HG02623 (cell line): ENCODE measurements around the gene RPP25L.

ENCODE experiments used
- ATAC-seq: cut with Tn5 transposase; IDR thresholded peaks from one replicate; pipeline ENCODE4 v1.9.1; 2021; ENCODE audit warnings: moderate library complexity; ENCODE audit not compliant: unreplicated experiment

Gene RPP25L

DNA sequence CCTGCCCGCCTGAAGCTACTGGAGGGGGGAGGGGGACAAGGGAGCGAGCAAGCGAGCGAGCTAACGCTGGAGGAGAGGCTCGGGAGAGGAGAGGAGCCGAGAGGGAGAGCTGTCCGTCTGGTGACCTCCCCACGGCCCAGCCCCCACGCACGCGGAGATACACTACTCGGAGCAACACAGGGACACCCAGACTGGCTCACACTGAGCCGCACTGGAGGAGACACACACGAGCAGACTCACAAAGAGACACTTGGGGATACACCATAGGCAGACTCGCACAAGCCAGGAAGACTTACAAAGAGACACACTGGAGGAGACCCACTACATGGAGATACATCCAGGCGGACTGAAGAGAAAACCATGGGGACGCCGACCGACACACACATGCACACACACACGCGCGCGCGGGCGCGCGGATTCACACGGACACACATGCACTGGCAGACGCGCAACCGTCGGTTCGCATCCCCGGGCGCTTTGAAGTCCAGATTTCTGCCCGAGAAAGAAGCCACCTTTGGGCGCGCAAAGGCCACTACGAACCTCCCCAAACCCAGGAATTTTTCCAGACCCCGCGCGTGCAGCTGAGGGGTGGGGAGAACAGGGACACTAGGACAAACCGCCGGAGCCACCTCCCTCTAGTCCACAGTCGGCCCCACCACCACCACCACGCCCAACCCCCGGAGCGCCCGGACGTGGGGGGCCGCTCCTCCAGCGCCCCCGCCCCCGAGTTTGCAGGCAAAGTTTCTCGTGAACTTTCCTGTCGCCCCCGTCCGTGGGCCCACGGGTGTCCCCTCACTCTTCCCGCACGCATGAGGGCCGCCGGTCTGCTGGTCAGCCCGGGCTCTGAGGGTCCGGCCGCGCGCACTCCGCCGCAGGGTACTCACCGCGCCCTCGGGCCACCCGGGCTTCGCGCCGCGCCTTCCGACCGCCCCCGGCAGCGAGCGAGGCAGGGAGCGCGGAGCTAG, 22.9 kb downstream of the RPP25L start:
- no peak for ATAC-seq

DNA sequence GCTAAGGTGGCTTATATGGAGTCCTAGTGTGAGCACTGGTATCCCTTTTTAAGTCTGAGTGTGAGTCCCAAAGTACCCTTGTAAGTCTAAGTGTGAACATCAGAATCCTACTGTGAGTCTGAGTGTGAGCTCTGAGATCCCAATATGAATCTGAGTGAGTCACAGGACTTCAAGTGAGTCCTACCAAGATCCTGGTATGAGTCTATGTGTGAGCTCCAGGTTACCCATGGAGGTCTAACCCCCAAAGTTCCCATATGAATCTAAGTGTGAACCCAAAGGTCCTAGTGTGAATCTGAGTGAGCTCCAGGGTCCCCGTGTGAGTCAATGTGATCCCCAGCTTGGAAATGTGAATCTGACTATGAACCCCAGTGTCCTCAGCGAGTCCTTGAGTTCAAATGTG, 24.6 kb downstream of the RPP25L start:
- no peak for ATAC-seq

DNA sequence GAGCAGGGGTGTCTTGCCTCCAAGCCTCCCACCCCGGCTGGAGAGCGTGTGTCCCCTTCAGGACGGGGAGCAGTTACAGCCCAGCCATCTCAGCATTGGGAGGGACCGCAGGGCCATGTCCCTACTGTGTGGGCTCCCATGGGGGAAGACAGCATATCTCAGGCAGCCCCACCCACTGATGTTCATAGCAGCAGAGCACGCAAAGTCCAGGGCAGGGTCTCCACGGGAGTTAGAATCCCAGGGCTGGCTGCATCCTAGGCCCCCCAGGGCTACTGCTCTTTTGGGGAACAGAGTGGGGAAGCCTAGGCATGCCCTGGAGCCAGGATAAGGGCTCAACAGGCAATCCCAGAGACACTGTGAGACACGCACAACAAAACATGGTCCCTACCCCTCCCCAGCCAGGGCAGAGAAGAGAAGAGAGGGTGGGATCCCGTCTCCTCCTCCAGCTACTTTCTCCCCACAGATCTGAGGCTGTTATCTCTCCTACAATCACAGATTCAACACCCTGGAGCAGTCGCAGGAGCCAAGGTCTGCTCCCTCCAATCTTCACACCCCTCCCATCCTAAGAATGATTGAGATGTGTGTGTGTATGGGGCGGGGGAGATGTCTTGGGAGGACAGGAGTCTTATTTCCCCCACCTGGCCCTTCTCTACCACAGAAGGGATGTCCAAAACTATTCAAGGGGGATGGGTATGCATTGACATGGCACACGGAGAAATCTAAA, 25.8 kb downstream of the RPP25L start:
- ATAC-seq = no peak

DNA sequence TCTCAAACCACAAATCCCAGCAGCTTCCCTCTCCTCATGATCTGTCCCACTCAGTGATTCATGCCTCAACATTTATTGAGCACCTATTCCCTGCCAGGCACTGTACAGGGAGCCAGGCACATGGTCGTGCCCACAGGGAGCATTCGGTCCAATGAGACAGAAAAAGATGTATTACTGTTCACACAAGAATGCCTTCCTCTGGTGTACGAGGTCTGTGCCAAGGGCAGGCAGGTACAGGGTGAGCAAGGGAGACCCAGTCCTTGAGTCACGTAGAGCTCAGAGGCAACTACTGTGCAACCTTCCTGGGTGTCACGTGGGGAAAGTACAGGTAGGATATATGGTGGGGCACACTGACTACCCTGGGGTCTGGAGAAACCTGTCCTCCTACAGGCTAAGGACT, 26.9 kb downstream of the RPP25L start:
- ATAC-seq = no peak

DNA sequence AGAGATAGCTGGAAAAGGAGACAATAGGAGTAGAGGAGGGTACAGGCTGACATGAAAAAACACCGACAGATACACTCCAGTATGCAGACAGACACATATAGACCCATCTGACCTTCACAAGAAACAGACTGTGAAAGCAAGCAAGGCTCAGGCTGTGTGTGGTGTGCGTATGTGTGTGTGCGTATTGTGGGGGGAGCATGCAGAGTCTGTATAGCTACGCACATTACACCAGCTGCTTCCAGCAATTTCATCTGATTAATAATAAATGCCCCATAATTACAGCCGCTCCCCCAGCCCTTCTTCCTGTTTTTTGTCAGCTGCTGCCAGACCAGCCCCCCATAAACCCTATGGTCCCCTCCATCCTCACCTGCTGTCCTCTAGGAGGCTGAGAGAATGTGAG, 29.1 kb downstream of the RPP25L start:
- ATAC-seq = no peak

DNA sequence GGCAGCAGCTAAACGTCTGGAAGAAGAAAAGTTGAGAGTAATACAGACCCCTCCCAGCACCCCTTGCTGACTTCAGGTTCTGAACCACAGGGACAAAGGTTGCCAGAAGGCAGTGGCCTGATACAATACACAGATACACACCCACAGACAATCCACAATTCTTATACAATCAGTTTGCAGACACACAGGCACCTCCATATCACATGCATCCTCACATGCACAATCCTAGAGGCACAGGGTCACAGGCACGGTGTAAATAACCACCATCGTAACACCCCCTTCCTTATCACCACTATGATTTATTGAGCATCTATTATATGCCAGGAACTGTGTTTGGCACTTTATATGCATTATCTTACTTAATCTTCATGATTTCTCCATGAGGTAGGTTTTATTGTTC, 30.6 kb downstream of the RPP25L start:
- ATAC-seq = no peak

DNA sequence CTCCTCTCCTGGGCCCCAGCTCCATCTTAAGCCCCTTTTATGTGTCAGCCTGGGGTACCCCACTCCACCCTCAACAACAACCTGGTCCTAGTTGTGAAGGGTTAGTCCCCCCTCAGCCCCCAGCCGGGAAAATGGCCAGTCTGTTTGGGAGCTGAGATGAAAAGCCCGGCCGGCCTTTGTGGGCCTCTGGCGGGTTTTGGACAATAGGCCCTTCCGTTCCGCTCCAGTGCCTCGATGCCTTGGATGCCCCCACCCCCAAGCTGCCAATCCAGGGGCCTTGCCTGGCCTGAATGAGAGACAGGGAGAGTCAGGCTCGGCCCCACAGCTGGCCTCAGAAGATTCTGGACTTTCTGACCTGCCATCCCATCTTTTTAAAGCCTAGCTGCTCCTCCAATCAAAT, 31.5 kb downstream of the RPP25L start:
- ATAC-seq = no peak

DNA sequence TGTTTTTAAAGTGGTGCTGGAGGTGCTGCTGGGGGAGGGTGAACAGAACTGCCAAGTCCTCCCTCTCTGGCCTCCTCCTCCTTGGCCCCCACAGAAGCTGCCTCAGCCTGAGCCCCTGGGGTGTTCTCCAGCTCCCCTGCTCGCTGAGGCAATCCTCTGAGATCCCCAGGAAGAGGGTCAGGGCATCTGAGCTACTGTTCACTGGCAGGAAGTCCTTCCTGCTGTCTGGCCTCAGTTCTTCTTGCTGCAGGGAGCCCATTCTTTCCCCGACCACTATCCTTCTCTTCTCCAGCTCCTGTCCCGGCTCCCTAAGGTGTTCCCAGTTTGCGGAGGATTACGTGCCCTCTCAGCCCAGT, 32.1 kb downstream of the RPP25L start:
- ATAC-seq = no peak

DNA sequence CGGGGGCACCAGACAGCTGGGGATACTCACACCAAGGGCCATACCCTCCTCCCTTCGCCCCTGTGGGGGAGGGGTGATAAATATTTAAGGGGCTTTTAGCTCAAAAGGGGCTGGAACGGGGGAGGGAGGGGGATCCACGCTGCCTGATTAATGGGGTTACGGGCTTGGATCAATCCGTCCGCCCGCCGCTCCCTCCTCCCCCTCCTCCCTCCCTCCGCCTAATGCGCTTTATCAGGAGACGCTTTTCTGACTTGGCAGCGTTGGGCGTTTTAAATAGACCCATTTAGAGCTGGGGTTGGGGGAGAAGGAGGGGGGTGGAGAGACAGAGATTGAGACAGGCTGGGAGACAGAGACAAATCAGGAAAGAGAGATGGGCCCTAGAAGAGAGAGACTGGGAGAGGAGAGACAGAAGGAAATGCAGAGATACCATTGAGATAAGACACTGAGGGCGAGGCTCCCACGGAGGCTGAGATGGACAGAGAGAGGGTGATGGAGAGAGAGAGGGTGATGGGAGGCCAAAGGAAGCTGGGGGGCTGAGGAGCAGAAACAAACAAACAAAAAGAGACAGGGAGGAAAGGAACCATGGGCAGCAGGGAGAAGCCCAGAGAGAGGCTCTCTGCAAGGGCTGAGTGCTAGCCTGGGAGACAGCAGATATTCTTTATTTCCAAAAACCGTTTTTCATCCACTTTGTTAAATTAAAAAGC, 32.6 kb downstream of the RPP25L start:
- no peak for ATAC-seq

DNA sequence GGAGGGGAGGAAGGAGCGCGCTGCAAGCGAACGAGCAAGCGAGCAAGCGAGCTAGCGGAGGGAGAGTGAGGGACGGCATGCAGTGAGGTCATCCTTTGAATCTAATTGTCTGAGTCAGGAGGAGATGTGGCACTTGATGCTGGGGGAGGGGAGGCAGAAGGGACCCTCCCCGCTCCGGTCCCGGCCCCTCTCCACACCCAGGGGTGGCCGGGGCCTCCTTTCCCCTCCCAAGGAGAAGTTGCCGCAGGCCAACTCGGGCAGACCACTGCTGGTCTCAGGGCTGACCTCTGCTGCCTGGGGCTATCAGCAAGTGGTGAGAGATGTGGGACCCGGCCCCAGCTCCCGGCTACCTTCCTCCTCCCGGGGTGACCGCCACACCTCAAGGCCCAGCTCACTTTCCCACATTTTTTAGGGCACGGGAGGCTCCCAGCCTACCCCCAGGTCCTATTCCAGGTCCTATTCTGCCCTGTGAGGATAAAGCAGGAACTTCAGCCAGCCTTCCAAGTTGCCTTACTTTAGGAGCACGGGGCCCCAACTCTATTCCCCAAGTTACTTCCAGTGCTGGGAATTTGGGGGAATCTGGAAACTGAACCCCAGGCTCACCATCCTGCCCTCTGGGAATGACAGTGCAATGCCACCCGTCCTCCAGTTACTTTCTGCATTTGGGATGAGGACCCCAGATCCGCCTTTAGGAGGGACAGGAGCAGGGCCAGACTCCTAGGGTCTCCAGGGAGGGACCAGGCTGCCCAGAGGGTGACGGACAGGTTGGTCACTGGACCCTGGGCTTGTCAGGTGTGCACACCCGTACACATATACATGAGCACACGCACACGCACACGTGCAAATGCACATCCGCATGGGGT, 33.4 kb downstream of the RPP25L start:
- no peak for ATAC-seq

DNA sequence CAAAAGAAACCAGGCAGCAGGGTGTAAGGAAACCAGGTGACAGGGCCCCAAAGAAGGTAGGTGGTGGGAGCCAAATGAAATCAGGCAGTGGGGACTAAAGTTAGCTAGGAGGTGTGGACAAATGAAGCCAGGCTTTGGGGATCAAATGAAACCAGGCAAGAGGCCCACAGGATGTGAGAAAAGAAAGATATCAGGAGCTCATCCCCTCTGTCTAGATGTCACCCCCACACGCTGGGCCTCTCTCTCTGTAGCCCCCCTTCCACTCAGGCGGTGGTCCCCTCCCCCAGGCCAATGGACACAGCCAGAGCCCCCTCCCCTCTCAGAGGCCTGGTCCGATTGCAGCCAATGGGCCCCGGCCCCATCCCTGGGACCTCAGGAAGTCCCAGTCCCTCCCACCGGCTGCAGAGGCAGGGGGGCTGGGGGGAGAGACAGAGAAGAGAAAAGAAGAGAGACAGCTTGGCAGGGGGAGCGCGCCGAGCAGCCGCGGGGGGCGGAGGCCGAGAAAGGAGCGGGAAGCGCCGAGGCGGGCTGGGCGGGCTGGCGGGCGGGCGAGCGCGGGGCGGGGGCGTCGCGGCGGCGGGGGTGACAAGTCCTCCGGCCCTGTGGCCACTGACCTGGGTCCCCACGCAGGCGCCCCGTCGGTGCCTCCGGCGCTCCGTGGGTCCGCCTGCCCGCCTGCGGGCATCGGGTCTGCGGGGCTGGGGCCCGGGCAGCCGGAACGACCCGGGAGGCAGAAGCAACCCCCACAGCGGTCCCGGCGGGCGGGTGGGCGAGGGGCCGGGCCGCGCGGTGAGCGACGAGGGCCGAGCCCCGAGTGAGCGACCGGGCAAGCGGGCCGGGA, 34.3 kb downstream of the RPP25L start:
- no peak for ATAC-seq

DNA sequence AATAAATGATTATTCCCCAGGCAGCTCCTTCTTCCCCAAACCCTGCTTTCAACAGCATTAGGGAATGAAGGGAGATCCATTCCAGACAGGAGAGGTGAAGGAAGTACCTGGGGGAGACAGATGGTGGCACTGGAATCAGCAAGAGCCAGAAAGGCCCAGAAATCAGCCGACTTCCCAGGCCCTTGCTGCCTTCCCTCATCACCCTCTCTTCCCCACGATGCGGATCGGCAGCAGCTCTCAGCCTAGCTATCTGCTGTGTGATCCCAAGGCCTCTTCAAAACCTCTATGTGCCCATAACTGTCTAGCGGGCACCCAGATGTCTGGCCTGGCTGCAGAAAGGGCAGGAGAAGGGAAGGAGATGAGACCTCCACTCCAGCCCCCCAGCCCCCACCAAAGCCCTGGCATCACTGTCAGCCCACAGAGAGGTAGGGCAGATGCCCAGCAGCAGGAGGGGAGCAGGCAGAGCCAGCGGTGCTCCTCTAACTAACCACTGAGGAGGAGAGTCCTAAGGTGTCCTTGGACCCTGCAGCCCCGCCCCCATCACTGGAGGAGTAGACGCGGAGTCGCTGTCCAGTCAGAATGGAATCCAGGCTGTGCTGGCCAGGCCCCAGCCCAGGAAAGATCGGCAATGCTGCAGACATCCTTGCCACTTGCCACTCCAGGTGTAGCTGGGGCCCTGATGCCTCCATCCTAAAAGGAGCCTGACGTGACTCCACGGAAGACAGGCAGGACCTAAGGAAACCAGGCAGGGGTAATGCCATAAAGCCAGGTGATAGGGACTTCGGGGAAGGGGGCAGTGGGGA, 35.1 kb downstream of the RPP25L start:
- ATAC-seq = no peak

DNA sequence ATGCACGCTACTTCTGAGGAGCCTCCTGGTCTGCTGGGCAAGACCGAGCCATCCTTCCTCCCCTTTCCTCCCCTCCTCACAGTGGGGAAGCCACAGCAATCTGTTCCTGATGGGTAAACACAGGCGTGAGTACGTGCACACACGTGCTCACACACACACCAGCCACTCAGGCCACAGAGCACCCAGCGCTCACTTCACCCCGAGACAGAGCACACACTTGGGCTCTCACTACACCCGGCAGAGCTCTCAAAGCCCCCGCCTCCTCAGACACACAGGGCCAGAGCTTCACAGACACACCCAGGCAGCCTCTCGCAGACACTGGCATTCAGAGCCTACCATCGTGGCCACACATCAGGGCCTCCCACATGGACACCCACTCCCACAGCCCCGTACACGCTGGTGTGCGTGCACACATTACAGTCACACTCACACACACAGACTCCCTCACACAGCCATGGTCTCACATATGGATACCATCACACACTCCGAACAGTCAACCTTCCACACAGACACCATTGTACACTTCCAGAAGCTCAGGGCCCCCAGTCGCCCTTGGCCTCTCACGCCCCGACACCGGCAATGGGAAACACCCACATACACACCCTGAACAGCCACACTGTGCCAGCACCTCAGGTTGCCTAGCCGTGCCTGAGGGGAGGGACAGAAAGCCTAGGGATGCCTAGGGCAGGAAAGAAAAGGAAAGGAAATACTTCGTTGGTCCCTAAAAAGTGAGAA, 35.9 kb downstream of the RPP25L start:
- ATAC-seq = no peak

DNA sequence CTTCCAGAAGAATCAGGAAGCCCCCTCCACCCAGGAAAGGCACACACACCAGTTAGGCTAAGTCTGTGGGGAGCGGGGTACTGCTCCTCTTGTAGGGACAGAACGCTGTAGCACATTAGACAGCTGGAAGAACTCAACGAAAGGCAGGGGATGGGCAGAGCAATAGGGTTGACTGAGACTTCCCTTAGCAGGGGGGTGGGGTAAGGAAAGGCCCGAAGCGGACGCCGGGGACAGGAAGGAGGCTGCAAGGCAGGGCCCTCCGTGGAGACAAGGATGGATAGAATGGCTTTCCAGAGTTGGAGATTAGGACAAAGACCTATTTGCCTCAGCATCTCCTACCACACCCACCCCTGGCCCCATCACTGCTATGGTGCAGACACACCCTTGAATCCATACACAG, 36.7 kb downstream of the RPP25L start:
- ATAC-seq = no peak

DNA sequence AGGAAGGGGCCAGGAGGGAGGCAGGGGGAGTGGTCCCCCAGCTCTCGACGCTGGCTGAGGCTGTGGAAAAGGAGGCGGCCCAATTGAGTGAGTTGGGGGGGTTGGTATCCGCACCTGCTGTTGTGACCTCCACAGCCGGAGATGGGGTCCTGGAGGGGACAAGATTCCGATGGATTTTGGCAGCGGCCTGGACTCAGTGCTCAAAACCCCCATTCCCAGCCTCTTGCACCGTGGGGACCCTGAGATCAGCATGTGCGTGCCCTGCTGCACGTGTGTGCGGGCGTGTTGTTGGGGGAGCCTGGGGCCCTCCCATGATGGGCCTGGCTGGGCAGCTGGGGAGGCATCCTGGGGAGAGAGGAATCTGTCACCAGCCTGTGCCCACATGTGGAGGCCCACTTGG, 37.3 kb downstream of the RPP25L start:
- ATAC-seq = no peak

DNA sequence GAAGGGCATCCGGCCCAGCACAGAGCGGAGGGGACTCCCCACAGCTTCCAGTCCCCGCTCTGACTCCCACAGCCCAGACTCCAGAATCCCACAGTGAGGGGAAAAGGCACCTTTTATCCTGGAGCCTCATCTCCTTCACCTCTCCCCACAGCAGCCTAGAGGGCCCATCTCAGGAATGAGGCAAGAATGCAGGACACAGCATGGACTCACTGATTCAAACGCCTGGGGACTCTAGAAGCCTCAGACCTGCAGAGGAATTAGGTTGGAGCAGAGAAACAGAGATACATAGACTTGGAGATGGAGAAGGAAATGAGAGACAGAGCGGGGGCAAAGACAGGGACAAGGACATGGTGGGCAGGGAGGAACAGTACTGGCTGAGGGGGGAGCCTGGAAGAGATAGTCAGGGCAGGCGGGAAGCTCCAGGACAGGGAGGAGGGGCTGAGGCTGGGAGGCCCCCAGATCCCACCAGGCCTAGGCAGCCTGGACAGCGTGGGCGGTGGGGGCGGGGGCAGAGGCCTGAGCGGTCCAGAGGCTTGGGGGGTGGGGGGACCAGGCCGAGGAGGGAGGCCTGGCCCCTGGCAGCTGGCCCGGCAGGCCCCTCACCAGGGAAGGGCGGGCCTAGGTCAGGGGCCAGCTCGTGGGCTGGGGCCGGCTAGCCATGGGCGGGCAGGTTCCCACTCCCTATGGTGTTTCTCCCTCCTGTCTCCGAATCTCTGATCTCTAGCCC, 38.1 kb downstream of the RPP25L start:
- no peak for ATAC-seq

DNA sequence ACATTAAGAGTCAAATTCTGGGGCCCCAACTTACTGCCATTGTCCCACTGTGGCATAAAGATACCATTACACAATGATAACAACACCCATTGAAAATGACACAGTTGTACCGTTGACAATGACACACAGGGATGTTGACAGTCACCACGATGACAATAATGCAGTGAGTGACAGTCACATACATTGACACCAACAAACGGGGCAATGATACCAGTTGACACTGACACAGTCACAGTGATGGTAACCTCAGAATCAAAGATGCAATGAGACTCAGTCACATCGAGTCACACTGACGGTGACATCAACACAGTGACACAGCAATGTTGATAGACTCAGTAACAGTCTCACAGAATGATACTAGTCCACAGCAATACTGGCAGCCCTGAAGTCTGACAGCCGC, 39.3 kb downstream of the RPP25L start:
- no peak for ATAC-seq

DNA sequence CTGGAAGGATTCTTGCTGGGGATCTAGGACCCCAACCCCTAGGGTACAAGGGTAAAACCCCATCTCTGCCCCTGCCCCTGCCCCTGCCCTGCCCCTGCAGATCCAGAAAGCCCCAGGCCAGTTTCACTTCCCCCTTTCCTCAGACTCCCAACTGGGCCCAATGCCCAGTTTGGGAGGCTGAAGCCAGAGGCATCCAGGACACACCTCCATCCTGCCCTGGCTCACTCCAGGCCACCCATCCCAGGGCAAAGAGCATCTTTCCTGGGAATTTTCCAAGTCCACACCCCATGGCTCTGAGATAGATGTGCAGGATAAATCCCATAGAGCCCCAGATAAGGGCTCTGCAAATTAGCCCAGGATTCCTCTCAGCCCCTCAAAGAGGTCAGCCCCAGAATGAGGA, 39.8 kb downstream of the RPP25L start:
- no peak for ATAC-seq
